Astrocyte (in vitro differentiated cells and primary cell): ENCODE results near the gene VAV2.

ENCODE experiments used
- EZH2 ChIP-seq: IDR thresholded peaks from 2 replicates; pipeline ENCODE4 v1.6.1; 2012; ENCODE audit warnings: mild to moderate bottlenecking, low read length, inconsistent platforms; ENCODE audit not compliant: insufficient read depth
- TF ChIP-seq, protein P1 (sequence below): IDR thresholded peaks from 2 replicates; pipeline ENCODE4 v1.5.1; 2011; ENCODE audit warnings: low read depth, mild to moderate bottlenecking, inconsistent platforms, low read length, moderate library complexity; ENCODE audit not compliant: insufficient read depth

DNA sequence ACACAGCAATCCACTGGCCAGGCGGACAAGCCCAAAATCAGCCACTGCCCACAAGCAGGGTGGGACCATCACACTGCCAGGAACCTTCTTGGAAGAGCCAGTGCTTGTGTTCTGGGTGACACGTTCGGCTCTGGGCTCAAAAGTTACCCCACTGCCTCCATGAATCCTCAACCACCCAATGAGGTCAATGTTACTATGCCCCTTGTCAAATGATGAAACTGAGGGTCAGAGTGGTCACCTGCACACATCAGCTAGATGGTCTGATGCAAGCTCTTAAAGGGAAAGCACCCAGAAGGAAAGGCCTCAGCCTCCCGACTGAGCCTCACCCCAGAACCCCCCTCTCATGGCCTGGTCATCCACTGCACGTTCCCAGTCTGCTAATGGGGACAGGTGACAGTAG lies 114.8 kb downstream of the VAV2 start:
- TF ChIP-seq, protein P1, sequence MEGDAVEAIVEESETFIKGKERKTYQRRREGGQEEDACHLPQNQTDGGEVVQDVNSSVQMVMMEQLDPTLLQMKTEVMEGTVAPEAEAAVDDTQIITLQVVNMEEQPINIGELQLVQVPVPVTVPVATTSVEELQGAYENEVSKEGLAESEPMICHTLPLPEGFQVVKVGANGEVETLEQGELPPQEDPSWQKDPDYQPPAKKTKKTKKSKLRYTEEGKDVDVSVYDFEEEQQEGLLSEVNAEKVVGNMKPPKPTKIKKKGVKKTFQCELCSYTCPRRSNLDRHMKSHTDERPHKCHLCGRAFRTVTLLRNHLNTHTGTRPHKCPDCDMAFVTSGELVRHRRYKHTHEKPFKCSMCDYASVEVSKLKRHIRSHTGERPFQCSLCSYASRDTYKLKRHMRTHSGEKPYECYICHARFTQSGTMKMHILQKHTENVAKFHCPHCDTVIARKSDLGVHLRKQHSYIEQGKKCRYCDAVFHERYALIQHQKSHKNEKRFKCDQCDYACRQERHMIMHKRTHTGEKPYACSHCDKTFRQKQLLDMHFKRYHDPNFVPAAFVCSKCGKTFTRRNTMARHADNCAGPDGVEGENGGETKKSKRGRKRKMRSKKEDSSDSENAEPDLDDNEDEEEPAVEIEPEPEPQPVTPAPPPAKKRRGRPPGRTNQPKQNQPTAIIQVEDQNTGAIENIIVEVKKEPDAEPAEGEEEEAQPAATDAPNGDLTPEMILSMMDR, result no peak
- TF ChIP-seq EZH2, result no peak
